Cardiac fibroblast (primary cell): Measurements from ENCODE around the gene LYPD8.

Experiments
- DNase-seq, 2 donors: peaks; one replicate each; pipeline versions ENCODE4 v3.0.0 to v3.0.0-alpha.2; 2010; ENCODE audit warnings: low read depth in 2 of 2
- H3K4me3 ChIP-seq, 2 donors: replicated peaks in 1 of 2; 1 replicate in 1 of 2; 2 replicates in 1 of 2; pipeline ENCODE4 v1.5.1; 2011; ENCODE audit warnings: low read depth in 2 of 2, low read length in 2 of 2, mild to moderate bottlenecking in 2 of 2, moderate library complexity in 1 of 2
- TF ChIP-seq, protein P1 (sequence below): IDR thresholded peaks from one replicate; pipeline ENCODE4 v1.5.1; 2011; ENCODE audit warnings: low read depth, mild to moderate bottlenecking, low read length, inconsistent platforms

LYPD8 gene

DNA sequence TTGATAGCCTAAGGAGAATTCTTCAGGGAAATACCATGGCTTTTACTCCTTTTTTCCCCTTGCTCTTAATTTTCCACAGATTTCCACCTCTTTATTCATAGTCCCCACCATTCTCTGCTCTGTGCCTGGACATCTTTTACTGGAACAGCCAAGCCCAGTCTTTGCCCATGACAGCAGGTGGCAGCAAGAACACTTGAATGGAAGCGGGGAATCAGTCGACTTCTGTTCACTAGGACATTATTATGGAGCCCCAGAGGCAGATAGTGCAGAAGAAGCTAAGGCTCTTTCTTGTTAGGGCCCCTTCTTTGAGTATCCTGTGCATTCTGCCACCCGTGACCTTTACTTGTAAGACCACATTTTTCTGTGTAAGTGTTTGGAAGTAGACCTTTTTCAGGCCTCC is 59.3 kb downstream of the LYPD8 start:
- no peak overlapping the region for H3K4me3 ChIP-seq
- peak in 1 of 2 donors; percentile 2 for DNase-seq
- TF ChIP-seq, protein P1, sequence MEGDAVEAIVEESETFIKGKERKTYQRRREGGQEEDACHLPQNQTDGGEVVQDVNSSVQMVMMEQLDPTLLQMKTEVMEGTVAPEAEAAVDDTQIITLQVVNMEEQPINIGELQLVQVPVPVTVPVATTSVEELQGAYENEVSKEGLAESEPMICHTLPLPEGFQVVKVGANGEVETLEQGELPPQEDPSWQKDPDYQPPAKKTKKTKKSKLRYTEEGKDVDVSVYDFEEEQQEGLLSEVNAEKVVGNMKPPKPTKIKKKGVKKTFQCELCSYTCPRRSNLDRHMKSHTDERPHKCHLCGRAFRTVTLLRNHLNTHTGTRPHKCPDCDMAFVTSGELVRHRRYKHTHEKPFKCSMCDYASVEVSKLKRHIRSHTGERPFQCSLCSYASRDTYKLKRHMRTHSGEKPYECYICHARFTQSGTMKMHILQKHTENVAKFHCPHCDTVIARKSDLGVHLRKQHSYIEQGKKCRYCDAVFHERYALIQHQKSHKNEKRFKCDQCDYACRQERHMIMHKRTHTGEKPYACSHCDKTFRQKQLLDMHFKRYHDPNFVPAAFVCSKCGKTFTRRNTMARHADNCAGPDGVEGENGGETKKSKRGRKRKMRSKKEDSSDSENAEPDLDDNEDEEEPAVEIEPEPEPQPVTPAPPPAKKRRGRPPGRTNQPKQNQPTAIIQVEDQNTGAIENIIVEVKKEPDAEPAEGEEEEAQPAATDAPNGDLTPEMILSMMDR = no peak

- peak in 1 of 2 donors; percentile 51 for DNase-seq
Measured at GRCh38 chr1:248695451-248696132, 60.0 kb downstream of the LYPD8 start.

DNA sequence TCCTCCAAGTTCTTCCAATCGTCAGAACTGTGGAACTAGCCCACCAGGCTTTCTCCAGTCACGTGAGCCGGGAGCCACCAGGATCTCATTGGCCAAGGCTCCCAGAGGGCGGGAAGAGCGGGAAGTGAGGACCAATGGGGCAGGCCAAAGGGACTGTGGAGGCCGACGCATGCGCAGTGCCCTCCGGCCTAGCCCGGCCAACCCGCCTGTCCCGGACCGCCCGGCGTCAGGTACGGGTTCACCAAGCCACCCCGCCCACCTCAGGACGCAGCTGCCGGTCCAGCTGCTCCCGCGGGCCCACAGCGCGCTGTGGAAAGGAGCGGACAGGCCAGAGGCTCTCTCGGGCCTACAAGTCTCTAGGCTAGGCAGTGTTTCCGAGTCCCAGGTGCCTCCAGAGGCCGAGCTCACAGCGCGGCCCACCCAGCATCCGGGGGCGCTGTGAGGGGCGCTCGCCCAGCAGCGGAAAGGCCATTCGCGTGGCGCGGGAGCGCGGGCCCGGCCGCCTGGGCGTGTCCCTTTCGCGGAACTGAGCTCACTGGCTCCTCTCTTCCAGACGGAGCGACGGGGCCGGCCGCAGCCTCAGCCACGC is 63.9 kb downstream of the LYPD8 start:
- DNase-seq = no peak
- TF ChIP-seq, protein P1 = no peak
- no peak overlapping the region for H3K4me3 ChIP-seq

More at GRCh38 chr1:248695451-248696132, 60.0 kb downstream of the LYPD8 start:
- TF ChIP-seq, protein P1 = no peak
- H3K4me3 ChIP-seq = no peak overlapping the region
